Measurements from ENCODE around the gene OSBP2.
A peak's percentile ranks its signal among the peaks of the same experiment; 100 is the strongest.
"Not testable (repeated sequence)": the region's sequence is repeated elsewhere in the genome, so short reads cannot be mapped to it uniquely, and the experiment has no call there.

The OSBP2 gene, protein sequence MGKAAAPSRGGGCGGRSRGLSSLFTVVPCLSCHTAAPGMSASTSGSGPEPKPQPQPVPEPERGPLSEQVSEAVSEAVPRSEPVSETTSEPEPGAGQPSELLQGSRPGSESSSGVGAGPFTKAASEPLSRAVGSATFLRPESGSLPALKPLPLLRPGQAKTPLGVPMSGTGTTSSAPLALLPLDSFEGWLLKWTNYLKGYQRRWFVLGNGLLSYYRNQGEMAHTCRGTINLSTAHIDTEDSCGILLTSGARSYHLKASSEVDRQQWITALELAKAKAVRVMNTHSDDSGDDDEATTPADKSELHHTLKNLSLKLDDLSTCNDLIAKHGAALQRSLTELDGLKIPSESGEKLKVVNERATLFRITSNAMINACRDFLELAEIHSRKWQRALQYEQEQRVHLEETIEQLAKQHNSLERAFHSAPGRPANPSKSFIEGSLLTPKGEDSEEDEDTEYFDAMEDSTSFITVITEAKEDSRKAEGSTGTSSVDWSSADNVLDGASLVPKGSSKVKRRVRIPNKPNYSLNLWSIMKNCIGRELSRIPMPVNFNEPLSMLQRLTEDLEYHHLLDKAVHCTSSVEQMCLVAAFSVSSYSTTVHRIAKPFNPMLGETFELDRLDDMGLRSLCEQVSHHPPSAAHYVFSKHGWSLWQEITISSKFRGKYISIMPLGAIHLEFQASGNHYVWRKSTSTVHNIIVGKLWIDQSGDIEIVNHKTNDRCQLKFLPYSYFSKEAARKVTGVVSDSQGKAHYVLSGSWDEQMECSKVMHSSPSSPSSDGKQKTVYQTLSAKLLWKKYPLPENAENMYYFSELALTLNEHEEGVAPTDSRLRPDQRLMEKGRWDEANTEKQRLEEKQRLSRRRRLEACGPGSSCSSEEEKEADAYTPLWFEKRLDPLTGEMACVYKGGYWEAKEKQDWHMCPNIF

DNA sequence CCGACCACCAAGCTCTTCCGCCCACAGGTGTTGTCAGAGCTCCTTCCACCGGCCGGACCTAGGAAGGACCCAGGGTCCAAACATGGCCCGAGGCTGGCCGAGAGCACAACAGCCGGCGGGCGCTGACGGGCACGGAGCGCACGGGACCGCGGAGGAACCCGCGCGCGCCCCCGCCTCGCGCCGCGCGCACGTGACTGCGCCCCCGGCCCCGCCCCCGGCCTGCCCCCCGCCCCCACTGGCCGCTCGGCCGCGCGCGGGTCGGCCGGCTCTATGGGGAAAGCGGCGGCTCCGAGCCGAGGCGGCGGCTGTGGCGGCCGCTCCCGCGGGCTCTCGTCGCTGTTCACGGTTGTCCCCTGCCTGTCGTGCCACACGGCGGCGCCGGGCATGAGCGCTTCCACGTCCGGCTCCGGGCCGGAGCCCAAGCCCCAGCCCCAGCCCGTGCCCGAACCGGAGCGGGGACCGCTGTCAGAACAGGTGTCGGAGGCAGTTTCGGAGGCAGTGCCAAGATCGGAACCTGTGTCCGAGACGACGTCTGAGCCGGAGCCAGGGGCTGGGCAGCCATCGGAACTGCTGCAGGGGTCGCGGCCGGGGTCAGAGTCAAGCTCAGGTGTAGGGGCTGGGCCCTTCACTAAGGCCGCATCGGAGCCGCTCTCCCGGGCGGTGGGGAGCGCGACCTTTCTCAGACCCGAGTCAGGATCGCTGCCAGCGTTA lies at the start of gene OSBP2:
OSBP2 (plus strand) TSS at position 235 of the 711 bp plus-strand sequence; CDS start at position 271, 36 bp downstream.
- DNase-seq: peak; percentile 53

DNA sequence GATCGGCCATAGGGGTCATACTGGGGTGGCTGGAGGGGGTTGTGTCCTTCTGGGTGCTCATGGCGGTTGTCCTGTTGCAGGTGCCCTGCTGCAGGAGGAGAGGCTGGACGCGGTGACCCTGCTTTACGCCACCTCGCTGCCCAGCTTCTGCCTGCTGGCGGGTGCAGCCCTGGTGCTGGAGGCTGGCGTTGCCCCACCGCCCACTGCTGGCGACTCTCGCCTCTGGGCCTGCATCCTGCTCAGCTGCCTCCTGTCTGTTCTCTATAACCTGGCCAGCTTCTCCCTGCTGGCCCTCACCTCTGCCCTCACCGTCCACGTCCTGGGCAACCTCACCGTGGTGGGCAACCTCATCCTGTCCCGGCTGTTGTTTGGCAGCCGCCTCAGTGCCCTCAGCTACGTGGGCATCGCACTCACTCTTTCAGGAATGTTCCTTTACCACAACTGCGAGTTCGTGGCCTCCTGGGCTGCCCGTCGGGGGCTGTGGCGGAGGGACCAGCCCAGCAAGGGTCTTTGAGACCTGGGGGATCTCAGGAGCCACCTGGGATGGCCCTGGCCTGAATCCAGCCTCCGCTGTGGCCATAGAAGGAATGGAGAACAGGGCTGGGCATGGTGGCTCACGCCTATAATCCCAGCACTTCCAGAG lies 48.0 kb upstream of the OSBP2 start:
- DNase-seq: no peak

DNA sequence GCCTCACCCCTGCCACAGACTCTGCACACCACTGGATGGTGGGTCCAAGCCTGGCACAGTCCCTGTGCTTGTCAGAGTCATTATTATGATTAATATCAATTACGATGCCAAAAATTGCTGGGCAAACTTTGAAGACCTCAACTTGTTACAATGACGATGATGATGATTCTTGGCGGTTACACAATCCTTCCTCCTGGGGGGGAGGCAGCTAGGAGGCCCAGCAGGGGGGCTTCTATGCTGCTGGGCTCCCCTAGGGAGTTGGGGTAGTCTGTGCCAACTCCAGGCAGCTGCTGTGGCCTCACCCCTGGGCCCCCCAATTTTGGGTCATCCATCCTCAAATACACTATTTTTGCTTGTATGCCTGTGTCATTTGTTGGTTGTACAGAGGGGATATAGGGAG lies 47.1 kb upstream of the OSBP2 start:
- DNase-seq: no peak

DNA sequence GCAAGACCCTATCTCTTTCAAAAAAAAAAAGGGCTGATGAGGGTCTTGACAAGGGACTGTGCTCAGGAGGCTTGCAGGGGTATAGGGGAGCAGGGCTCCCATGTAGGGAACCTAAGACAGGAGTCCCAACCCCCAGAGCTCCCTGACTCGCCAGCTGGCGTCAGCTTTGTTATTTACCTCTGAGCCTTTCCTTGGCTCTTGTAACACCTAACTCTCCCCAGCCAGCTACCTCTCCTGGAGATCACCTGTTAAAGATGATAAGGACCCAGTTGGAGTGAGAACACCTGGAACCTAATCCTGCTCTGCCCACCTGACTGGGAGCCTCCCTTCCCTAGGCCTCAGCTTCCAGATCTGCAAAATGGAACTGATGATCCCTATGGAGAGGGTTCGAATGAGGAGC lies 45.8 kb upstream of the OSBP2 start:
- no peak for DNase-seq

DNA sequence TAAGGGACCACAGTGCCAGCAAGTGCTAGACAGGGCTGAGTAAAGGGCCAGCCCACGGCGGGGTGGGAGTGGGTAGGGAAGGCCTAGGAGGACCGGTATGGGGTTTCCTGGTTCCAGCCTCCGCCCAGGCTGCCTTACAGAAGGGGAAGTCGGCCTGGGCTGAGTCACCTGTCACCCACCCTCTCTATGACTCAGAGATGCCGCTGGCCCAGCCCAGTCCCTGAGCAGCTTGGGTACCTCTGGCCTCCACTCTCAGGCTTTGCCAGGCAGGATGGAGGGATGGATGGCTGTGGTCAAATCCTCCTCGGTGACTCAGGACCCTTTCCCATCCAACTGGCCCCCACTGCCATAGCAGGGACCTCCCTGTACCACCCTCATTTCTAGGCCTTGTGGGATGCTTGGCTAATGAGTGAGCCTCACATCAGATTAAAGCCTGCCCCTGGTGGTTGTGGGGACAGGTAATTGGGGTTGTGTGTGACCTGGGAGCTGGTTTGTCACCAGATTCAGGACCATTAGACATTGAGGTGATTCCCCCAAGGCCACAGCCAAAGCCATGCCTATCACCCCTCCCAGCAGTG lies 45.2 kb upstream of the OSBP2 start:
- no peak for DNase-seq

DNA sequence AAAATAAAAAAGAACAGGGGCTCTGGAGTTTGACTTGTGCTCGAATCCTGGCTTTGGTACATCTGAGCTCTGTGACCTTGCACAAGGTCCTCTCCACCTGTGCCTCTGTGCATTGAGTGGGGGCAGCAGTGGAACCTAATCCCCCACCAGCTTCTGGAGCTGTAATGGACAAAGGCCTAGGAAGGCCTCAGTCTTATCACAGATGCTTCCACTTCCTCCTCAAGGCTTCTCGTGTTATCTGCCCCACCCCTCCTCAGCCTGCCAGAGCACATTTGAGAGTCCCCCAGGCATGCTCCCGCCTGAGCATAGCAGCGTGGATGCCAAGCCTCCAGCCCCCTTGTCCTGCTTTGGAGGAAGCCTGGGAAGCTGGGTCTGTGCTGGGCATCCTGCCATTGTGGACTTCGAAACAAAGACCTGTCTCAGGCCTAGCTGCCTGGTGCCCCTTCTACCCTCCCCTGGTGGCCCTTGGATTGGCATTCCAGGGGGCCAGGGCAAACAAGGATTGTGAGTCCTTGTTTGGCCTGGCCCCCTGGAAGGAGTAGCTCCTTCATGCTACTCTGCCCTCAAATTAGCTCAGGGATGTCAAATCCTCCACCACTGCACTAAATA lies 44.1 kb upstream of the OSBP2 start:
- no peak for DNase-seq

DNA sequence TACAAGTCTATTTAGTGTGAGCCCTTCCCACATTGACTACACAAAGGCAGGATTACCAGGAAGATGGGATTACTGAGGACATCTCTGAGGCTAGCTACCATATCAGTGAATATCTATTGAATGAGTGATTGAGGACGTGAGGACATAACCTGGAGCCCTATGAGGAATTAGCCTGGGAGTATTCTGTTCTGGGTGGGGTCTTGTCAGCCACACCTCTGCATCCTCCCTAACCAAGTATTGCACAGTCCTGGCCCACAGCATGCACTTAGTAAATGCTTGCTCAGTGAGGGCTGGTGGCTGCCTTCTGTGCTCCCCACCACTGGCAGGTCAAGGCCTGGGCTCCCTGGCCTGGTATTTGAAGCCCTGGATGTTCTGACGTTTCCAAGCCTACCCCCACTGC lies 41.8 kb upstream of the OSBP2 start:
- no peak for DNase-seq

DNA sequence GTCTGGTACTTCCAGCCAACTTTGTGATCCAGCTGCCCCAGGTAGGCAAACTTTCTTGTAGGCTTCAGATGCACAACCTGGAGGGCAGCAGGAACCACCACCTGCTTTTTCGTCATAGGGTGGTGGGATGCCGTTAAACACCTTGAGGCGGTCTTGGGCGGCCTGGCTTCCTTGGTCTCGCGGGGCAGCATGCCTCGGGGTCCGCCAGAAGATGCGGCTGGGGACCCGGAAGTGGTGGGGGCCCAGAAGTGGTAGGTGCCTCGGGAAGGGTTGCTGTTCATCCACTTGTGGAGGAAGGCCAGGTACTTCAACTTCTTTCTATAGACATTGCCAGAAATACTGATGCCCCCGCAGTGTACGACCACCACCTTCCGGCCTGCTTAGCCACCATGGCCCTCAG lies 40.3 kb upstream of the OSBP2 start:
- no peak for DNase-seq

DNA sequence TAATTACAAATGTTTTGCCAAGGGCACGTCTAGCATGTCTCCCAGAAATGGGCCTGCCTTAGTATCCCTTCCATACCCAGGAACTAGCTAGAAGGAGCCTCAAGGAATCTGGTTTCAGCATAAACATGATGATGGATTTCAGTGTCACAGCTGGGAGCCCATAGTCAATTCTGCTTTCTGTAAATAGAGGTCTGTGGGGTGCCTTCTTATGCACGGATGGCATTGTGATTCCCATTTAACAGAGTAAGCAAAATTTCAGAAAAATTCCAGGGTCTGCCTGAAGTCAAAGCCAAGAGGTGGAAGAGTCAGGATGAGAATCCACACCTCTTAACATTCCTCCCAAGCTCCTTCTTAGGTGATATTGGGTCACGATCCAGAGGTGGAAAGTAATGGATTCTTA lies 39.1 kb upstream of the OSBP2 start:
- no peak for DNase-seq

DNA sequence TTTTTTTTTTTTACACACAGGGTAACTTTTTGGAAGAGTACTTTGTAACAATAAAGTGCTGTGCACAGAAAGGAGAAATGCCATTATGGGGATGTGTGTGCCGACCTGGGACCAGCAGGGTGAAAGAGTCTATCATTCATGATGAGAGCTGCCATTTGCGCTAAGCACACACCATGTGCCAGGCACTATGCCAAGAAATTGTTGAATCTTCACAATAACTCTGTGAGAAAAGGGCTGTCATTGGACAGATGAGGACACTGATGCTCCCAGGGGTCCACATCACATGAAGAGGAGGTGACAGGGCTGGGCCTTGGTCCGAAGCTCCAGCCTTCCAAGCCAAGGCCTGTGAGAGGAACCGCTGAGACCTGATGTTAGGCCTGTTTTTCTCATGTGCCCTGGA lies 32.6 kb upstream of the OSBP2 start:
- no peak for DNase-seq

DNA sequence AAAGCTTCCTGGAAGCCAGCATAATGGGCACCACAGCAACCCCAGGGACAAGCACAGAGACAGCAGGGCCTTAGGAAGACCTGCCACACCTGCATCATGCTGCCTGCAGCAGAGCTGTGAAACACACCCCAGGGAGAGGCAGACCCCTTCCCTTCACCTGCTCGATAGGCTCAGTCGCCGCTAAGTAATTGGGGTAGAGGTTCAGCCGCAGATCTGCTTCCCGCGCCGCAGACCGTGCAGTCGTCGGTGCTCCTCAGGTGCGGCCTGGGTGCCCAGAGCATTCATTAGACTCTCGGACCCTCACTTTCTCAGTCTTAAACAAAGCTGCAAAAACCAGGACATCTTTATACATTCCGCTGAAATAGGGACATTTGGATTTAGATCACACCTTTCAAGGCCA lies 29.9 kb upstream of the OSBP2 start:
- DNase-seq: no peak

DNA sequence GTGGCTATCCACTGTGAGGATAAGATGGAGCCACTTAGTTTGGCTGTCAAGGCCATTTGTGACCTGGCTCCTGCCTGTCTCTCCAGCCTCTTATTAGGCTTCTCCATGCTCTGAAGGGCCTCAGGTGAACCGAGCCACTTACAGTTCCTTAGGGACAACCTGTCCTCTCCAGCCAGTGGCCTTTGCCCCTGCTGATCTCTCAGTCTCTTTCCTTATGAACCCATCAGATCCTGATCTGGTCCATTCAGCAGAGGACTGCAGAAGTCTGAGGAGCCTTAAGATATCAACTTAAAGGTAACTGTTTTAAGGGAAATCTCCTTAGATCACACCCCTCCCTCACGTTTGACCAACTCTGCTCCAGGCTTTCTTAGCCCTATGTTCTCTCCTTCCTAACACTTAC lies 29.4 kb upstream of the OSBP2 start:
- DNase-seq: no peak

DNA sequence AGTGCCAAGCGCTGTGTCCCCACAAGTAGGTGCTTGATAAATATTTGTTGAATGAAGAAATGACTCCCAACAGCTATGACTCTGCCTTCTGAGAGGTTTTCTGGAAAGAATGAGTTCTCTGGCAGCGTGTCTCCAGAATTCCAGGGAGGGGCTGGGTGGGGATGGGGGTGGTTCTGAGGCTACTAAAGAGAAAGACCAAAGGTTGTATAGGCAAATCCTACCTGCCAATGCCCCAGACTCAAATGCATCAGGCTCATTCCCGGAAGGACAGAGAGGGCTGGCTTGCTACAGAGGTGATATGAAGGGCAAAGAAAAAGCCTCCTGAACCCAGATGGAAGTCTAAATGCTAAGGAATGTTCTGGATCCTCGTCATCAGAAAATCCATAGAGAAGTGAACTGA lies 28.9 kb upstream of the OSBP2 start:
- no peak for DNase-seq

DNA sequence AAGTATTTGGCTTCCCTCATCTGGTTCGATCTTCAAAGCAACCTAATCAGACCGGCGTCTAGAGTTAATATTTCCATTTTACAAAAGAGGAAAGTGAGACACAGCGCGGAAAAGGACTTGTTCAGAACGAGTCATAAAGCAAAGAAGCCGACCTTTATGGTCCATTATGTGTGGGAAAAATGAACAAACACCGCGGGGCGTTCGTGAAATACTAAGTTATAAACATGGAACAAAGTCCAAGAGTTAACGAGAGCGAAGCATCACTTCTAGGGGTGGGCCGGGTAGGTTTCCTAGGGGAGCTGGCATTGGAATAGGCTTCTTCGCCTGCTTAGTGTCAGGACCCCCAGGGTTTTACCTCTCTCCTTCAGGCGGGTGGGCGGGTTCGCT lies 27.6 kb upstream of the OSBP2 start:
- no peak for DNase-seq

DNA sequence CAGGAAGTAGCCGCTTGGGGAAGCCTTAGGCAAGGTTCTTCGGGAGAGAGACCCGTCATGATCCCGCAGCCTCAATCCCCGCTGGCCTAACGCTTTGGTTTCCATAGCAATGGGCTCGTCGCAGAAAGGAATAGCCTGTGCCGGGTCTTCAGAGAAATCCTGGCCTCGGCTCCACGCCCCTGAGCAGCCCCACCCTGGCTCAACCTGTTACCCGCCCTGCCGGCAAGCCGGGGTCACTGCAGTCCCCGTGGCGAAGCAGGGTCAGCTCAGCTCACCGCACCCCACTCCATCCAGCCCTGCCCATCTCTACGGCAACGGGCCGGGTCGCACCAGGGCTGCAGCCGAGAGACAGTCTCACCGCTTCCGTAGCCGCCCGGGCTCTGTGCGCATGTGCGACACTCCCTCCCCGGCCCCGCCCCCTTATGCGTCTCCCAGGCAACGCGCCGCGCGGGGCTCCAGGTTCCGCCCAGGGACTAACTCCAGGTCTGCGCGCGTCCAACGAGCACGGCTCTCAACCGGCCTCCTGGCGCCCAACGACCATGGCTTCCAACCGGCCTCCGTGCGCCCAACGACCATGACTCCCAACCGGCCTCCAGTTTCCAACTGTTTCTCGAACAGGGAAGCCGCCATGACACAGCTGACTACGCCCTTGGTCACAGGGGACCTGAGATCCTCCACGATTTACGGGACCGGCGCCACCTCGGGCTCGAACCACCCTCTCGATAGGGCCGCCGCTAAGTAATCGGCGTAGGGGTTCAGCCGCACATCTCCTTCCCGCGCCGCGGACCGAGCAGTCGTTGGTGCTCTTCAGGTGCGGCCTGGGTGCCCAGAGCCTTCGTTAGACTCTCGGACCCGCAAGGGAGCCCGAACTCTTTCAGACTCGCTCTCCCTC lies 26.9 kb upstream of the OSBP2 start, which contains the start of gene DUSP18:
DUSP18 (minus strand) TSS at position 382 of the 892 bp plus-strand sequence. CDS start 3,872 bp downstream, outside the sequence.
- DNase-seq: peak; percentile 93

DNA sequence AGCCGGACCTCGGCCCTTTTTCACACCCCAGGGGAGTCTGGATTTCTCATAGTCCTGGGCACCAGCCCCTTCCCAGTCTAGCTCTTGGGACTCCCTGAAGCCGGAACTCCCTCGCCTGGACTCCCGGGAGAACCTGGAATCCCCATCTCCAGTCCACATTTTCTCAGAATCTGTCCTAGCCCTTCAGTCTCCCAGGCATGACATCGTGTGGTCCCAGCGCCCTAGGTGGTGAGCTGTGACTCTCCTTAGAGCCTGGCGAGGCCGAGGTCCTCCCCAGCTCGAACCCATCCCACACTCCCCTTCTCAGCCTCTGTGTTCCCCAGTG lies 26.3 kb upstream of the OSBP2 start:
- no peak for DNase-seq

DNA sequence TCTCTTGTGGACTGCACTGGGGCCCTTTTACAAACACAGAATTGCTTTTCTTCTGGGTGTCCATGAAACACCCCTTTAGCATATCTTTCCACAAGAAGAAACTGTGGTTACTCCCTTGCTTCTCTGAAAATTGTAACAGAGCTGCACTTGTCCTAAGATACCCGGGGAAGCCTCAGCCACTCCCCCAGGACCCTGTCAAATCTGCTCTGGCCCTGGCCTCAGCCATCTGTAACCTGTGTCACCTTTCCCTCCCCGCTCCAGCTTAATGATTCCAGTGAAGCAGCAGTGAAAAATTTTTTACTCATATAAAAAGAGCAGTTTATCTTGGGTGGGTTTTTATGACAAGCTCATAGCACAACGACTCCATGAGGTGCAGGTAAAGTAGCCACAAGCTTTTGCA lies 23.6 kb upstream of the OSBP2 start:
- DNase-seq: no peak

DNA sequence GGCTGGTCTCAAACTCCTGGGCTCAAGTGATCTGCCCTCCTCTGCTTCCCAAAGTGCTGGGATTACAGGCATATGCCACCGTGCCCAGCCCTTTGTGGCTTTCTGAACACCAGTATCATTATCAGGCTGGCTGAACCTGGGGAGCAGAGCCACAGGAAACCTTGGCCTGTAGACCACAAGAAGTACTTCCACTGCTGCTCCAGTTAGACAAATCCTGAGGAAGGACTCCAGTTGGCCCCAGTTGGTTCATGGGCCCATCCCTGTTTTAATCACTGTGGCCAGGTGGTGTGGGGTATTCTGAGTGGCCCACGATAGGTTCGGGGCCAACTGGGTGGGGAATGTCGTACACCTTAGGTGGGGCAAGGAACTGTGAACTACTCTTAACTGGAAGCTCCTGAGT lies 21.5 kb upstream of the OSBP2 start:
- no peak for DNase-seq

DNA sequence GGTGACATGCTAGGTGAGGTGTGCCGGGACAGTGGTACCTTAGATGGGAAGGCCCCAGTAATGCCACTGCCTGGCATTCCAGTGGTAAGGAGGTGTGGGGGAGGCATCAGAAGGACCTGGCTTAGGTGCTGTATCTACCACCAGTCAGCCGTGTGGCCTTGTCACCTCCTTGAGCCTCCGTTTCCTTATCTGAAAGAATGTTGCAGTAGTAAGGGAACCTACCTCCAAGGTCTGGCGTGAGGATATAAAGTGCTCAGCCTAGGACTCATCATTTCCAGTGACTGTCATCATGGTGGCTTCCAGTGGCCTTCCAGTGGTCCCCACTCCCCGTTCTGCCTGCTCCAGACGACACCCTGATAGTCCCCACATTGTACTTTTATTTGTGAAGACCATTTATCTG lies 20.2 kb upstream of the OSBP2 start:
- no peak for DNase-seq

DNA sequence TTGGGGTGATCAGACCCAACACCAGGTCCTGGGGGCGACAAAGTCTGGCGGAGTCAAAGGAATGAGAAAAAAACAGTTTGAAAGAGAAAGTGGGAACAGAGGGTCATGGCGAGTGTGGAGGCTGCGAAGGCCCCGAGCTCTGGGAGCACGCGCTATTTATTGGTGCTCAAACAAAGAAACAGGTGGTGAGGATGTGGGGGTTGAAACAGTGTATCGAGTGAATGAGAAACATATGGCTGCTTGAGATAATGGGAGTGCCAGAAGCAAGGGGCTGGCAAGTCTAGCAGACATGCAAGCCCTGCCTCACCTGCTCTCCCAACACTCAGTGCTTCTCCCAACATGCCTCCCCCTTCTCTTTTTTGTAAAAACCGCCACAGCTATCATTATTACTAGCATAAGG lies 19.2 kb upstream of the OSBP2 start:
- DNase-seq: no peak

DNA sequence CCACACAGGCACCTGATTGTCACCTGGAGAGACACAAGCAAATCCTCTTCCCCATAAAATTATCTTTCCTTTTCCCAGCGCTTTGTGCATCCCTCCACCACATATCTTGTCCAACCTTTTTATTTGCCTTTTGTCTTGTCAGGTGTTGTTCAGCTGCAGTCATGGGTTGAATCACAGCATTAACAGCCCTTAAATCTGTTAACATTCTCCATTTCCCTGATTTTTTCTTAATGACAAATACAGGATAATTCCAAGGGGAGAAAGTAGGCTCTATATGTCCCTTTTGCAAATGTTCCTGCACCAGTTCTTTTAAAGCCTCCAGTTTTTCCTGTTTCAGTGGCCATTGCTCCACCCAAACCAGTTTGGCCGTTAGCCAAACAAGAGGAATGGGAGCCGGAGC lies 18.1 kb upstream of the OSBP2 start:
- DNase-seq: not testable (repeated sequence)
